Thoracic aorta (tissue), 2 donors: ENCODE results near the gene SLC6A6. TPM values are rescaled to one million over a fixed set of nuclear protein-coding genes. Genes with fewer than 3 reads are reported as not detected.

Source experiments
- ATAC-seq: fragments of 150-250 bp; one replicate; pipeline ENCODE4 v1.8.0; 2017; ENCODE audit warnings: low read depth; ENCODE audit not compliant: insufficient number of reproducible peaks, low FRiP score
- DNase-seq: peaks from one replicate; pipeline ENCODE4 v3.0.0-alpha.2; 2020; ENCODE audit warnings: low spot score
- H3K27ac ChIP-seq, 2 donors: fragments of 200-600 bp; sonication (generic); 1 replicate in 1 of 2; 2 replicates in 1 of 2; pipeline ENCODE4 v1.5.1; 2016; ENCODE audit warnings: mild to moderate bottlenecking in 2 of 2, moderate library complexity in 2 of 2
- H3K27me3 ChIP-seq: fragments of 200-600 bp; sonication (generic); replicated peaks from 2 replicates; pipeline ENCODE4 v1.6.0; 2016; ENCODE audit warnings: mild to moderate bottlenecking; ENCODE audit not compliant: insufficient read depth
- H3K36me3 ChIP-seq: fragments of 200-600 bp; sonication (generic); one replicate; pipeline ENCODE4 v1.5.1; 2016
- H3K4me1 ChIP-seq, 2 donors: fragments of 200-600 bp; sonication (generic); 1 replicate in 1 of 2; 2 replicates in 1 of 2; pipeline versions ENCODE4 v1.5.1 to v1.6.0; 2016; ENCODE audit warnings: low read depth in 2 of 2, mild to moderate bottlenecking in 1 of 2; ENCODE audit not compliant: control insufficient read depth in 1 of 2
- H3K4me3 ChIP-seq: fragments of 200-600 bp; sonication (generic); 2 replicates; pipeline ENCODE4 v1.5.1; 2016; ENCODE audit warnings: mild to moderate bottlenecking
- H3K9me3 ChIP-seq: fragments of 200-600 bp; sonication (generic); 2 replicates; pipeline ENCODE4 v1.5.1; 2016
- CTCF ChIP-seq: fragments of 200-600 bp; sonication (generic); IDR thresholded peaks from one replicate; pipeline ENCODE4 v1.5.1; 2019; ENCODE audit warnings: antibody characterized with exemption
- total RNA-seq, 2 donors: library from RNA; depleted of rRNA; stranded (reverse); fragments of >200 nt; gene quantifications; one replicate each; pipeline versions ENCODE4 v1.1.0 to v1.2.3, GENCODE V29; 2016

SLC6A6 gene
- total RNA-seq, 2 donors from 2014 or later, result 33.5 to 45.5 TPM

- TF ChIP-seq CTCF, result no peak
- Histone ChIP-seq H3K36me3 (no peaks in the 10 kb centered on the region), H3K4me1 (peaks cover 7 to 14% of the 10 kb centered on the region in 2 donors), H3K4me3 (no peak overlapping the region), H3K9me3 (no peaks in the 10 kb centered on the region), H3K27me3 (no peaks in the 10 kb centered on the region), H3K27ac (no peak overlapping the region)
- ATAC-seq (no peak), DNase-seq (no peak)
Measured at GRCh38 chr3:14373753-14374376, 28.5 kb upstream of the SLC6A6 start.

DNA sequence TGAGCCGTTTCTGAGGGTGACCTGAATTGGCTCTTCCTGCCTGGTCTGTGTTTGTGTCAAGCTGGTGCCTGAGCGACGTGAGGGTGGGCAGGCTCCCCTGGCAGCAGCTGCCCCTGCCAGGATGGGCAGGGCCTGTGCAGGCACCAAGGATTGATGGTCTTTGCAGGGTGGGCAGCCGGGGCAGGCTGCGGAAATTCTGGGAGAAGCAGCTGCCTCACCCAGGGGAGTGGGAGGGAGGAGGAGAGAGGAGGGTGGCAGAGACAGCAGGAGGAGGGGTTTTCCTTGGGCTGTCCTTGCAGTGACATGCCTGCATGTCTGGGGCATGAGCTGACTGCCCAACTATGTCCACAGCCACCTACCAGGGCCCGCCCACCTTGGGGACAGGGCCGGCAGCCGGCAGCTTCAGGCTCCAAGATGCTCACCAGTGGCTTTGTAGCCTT is 27.9 kb upstream of the SLC6A6 start:
- peaks cover 7 to 14% of the 10 kb centered on the region in 2 donors for H3K4me1 ChIP-seq
- H3K27ac ChIP-seq, result no peak overlapping the region
- H3K27me3 ChIP-seq, result no peaks in the 10 kb centered on the region
- DNase-seq (no peak), ATAC-seq (no peak)
- H3K9me3 ChIP-seq, result no peaks in the 10 kb centered on the region
- no peak for TF ChIP-seq CTCF
- no peaks in the 10 kb centered on the region for H3K36me3 ChIP-seq
- no peak overlapping the region for H3K4me3 ChIP-seq

DNA sequence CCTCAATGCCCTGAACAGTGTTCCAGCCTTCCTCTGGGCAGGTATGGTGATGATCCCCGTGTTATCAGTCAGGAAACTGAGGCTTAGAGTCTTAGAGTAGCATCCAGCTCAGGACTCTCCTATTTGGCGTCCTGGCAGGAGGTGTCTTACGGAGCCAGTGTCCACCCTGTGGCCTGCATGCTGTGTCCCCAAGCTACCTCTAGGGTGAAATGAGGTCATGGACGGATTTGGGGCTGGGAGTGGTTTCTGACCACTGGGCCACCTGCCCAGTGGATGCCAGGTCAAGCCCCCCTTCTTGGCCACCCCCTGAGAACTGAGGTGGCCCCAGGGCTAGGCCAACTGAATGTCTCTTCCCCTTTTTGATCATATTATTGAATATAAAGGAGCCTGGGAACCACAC is 27.2 kb upstream of the SLC6A6 start:
- H3K9me3 ChIP-seq, result no peaks in the 10 kb centered on the region
- H3K4me1 ChIP-seq, result peaks cover 7 to 14% of the 10 kb centered on the region in 2 donors
- H3K4me3 ChIP-seq, result no peak overlapping the region
- DNase-seq (no peak), ATAC-seq (no peak)
- H3K27me3 ChIP-seq, result no peaks in the 10 kb centered on the region
- H3K27ac ChIP-seq, result no peak overlapping the region
- no peaks in the 10 kb centered on the region for H3K36me3 ChIP-seq
- TF ChIP-seq CTCF, result no peak

GRCh38 chr3:14376348-14377043 is 25.9 kb upstream of the SLC6A6 start:
- H3K4me1 ChIP-seq, result peaks cover 7 to 14% of the 10 kb centered on the region in 2 donors
- H3K4me3 ChIP-seq, result no peak overlapping the region
- TF ChIP-seq CTCF, result no peak
- no peaks in the 10 kb centered on the region for H3K9me3 ChIP-seq
- no peak overlapping the region for H3K27ac ChIP-seq
- DNase-seq (no peak), ATAC-seq (no peak)
- H3K27me3 ChIP-seq, result no peaks in the 10 kb centered on the region
- H3K36me3 ChIP-seq, result no peaks in the 10 kb centered on the region

- Histone ChIP-seq H3K36me3 (no peaks in the 10 kb centered on the region), H3K27ac (no peak overlapping the region), H3K4me1 (peaks cover 7 to 14% of the 10 kb centered on the region in 2 donors), H3K9me3 (no peaks in the 10 kb centered on the region), H3K4me3 (no peak overlapping the region), H3K27me3 (no peaks in the 10 kb centered on the region)
- no peak for DNase-seq
- no peak for TF ChIP-seq CTCF
- no peak for ATAC-seq
Measured at GRCh38 chr3:14377044-14377837, 25.2 kb upstream of the SLC6A6 start.
